GM04503 (cell line): ENCODE measurements around the gene HP1BP3.
"Not testable (repeated sequence)": the region's sequence is repeated elsewhere in the genome, so short reads cannot be mapped to it uniquely, and the experiment has no call there.

ENCODE experiments used
- DNase-seq: peaks from one replicate; pipeline ENCODE4 v3.0.0-alpha.2; 2012; ENCODE audit warnings: low read depth

The HP1BP3 gene, protein sequence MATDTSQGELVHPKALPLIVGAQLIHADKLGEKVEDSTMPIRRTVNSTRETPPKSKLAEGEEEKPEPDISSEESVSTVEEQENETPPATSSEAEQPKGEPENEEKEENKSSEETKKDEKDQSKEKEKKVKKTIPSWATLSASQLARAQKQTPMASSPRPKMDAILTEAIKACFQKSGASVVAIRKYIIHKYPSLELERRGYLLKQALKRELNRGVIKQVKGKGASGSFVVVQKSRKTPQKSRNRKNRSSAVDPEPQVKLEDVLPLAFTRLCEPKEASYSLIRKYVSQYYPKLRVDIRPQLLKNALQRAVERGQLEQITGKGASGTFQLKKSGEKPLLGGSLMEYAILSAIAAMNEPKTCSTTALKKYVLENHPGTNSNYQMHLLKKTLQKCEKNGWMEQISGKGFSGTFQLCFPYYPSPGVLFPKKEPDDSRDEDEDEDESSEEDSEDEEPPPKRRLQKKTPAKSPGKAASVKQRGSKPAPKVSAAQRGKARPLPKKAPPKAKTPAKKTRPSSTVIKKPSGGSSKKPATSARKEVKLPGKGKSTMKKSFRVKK

DNA sequence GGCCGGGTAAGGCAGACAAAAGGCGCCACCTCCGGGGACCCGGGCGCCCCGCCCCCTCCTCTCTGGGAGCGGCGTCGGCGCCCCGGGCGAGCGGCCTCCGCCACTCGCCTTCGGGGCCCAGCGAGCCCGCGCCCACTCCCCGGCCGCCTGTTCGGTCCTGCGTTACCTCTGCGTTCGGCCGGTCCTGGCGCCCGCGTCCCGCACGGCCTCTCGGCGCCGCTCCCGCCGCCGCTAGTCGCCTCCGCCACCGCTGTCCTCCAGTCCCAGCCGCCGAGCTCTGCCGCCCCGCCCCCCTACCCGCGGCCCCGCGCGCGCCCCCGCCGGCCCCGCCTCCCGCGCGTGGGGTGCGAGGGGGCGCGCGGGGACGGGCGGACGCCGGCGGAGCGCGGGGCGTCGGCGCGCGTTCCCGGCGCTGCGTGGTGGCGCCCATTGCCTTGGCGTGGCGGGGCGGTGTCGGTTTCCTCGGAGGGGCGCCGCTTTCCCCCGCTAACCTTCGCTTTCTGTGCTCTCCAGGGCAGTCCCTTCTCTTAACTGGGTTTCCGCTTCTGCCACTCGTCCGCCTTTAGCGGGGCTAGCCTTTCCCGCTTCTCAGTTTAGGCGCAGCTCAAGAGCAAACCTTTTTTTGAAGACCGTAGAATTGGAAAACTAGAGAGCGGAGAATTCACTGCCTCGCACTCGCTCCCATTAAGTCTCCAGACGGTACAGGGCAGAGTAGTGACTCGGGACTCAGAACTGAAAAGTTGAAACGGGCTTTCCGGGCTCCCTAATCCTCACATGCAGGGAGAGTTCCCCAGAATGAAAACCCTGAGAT, at the start of gene HP1BP3:
Gene HP1BP3 (minus strand): TSS at position 279 of the 811 bp plus-strand sequence. CDS start 6,867 bp downstream, outside the sequence.
- no peak for DNase-seq

- DNase-seq = no peak
Measured at GRCh38 chr1:20836230-20836629, 49.1 kb upstream of the HP1BP3 start.

DNA sequence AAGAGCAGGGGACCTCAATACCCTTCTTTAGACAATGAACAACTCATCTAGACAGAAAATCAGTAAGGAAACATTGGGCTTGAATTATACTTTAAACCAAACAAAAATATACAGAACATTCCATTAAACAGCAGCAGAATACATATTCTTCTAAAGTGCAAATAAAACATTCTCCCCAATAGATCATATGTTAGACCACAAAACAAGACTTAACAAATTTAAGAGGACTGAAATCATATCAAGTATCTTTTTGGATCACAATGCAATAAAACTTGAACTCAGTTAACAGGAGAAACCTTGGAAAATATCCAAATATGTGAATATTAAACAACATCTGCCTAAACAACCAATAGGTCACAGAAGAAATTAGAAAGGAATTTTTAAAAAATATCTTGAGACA, 47.7 kb upstream of the HP1BP3 start:
- no peak for DNase-seq

GRCh38 chr1:20834192-20834591, 47.1 kb upstream of the HP1BP3 start:
- no peak for DNase-seq

DNA sequence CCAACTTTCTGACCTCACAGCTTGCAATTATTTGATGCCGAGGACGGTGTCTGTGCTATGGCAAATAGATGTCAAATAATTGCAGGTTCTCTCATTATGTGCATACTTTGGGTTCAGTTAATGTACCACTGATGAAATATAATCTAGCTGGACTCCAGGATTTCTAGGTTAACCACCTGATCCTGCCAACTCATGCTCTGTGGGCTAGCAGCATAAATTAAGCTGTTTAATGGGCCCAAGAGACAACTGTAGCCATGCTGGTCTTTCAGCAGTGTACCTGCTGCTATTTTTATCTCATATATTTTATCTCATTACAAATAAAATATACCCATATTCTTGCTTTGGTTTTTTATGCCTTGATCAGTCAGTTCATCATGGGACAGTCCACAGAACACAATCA, 43.3 kb upstream of the HP1BP3 start:
- DNase-seq = no peak

- DNase-seq = no peak
Measured at GRCh38 chr1:20829946-20830345, 42.8 kb upstream of the HP1BP3 start.

DNA sequence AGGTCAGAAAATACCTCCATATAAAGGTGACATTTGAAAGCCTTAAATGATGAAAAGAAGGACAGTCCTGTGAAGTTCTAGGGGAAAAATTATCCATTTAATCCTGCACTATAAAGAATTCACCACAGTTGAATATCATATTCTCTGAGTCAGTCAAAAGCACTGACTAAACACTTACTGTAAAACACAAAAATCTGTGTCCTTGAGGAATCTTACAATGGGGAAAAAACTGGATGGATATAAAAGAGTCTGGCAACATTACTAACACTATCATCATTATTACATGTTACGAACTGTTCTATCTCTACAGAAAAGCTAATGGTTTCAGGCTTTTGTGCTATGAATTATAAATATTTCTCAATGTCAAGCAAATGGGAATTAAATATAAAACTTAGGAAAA, 42.4 kb upstream of the HP1BP3 start:
- no peak for DNase-seq

- DNase-seq = no peak
Measured at GRCh38 chr1:20823845-20824244, 36.7 kb upstream of the HP1BP3 start.

- no peak for DNase-seq
Measured at GRCh38 chr1:20821466-20821865, 34.4 kb upstream of the HP1BP3 start.

DNA sequence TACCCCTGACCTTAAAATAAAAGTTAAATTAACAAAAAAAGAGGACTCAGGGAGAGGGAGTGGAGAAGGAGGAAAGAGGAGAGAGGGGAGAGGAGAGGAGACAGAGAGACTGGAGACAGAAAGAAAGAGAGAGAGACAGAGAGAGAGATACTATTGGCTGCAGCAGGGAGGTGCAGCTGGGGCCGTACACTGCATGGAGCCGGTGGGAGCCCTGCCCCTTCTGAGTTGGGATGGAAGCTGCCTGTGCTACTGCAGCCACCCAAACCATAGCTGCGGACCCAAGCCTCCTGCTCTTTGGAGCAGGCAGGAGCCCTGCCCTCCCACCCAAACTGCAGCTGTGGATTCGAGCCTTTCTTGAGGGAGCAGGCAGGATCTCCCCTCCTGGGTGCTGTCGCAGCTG, 32.7 kb upstream of the HP1BP3 start:
- no peak for DNase-seq

GRCh38 chr1:20814534-20814871, 27.4 kb upstream of the HP1BP3 start:
- no peak for DNase-seq

- DNase-seq = no peak
Measured at GRCh38 chr1:20811916-20812315, 24.8 kb upstream of the HP1BP3 start.

GRCh38 chr1:20793236-20793635, 6.1 kb upstream of the HP1BP3 start:
- no peak for DNase-seq

DNA sequence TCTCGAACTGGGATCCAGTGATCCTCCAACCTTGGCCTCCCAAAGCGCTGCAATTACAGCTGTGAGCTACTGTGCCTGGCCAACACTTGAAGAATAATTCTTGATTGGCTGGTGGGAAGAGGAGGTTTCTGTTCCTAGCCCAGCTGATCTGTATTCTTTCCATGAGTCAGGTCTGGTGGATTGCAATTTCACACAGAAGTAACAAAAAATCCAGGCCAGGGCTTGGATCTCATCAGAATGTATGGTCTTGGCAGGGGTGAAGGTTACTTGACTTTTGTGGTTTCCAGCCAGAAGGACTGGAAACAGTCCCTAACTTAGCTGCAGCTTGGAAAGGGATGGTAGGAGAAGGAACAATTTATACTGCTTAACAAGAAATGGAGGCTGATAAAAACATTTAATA, 5.1 kb upstream of the HP1BP3 start:
- DNase-seq = peak; percentile 84

DNA sequence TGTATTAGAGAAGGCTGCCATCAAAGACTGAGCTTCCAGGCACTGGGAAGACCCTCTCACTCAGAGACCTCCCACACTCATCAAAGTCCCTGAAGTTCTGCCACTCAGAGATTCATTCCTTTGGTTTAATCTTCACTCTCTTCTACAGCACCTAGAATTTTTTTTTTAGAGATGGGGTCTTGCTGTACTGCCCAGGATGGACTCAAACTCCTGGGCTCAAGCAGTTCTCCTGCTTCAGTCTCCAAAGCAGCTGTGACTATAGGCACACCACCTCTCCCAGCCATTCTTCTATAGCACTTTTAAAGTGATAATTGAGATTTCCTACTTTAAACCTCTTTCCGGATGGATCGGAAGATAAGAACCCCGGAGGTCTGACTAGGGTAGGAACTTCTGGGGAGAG, 3.7 kb upstream of the HP1BP3 start:
- DNase-seq = no peak

DNA sequence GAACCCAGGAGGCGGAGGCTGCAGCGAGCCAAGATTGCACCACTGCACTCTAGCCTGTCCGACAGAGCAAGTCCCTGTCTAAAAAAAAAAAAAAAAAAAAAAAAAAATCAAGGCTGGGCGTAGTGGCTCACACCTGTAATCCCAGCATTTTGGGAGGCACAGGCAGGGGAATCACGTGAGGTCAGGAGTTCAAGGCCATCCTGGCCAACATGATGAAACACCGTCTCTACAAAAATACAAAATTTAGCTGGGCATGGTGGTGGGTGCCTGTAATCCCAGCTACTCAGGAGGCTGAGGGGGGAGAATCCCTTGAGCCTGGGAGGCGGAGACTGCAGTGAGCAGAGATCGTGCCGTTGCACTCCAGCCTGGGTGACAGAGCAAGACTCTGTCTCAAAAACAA, 2.5 kb upstream of the HP1BP3 start:
- not testable (repeated sequence) for DNase-seq

- DNase-seq = no peak
Measured at GRCh38 chr1:20787840-20788795, 1.0 kb upstream of the HP1BP3 start.

DNA sequence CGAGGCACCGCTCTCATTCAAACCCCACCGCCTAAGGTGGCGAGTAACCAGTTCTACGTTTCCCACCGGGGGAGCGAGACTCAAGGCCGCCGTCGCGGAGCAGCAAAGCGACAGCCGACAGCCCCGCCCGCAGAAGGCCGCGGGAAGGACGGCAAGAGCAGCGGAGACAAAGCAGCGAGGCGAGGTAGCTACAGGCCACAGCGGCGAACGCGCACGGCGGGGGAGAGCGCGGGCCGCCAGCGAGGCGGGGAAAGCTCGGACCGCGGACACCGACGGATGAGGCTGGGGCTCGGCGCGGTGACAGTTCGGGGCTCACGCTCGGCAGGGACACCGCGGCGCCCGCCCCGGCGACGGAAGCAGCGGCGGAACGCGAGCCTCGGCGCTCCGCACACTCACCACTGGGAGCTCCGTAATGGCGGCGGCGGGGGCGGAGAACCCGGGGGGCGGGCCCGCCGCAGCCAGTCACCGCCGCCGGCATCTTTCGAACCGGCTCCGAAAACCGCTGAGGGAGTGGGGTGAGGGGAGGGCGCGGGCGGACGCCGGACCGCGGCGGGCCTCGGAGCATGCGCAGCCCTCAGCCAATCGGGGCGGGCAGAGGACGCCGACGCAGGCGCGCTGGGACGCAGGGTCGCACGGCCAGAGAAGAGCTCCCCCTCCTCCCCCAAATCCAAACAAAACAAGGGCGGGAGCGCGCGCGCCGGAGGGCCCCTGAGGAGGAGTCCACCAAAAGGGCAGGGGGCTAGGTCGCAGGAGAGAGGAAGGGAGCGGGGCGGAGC, 666 bp downstream of the HP1BP3 start:
- peak; percentile 56 for DNase-seq

DNA sequence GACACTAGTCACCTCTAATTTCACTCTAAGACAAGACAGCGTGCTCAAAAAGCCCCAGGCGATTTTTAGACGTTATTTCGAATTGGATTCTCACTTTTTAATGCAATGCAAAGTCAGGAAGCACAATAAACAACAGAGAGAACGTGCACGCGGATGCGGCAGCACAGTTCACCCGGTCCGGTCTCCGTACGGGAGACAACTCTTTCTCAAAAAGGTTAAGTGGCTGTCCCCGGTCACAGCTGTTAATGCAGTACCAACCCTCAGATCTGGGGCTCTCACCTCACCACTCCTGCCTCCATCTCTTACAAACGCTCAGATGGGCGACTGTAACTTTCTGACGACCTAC, 1.2 kb downstream of the HP1BP3 start:
- no peak for DNase-seq

- no peak for DNase-seq
Measured at GRCh38 chr1:20775700-20776099, 11.4 kb downstream of the HP1BP3 start.

GRCh38 chr1:20771780-20772179, 15.3 kb downstream of the HP1BP3 start:
- no peak for DNase-seq
